NT2/D1 (cell line): ENCODE measurements around the gene NAB1.

ENCODE experiments used
- SUZ12 ChIP-seq: IDR thresholded peaks from 2 replicates; pipeline ENCODE4 v1.6.1; 2011; ENCODE audit not compliant: insufficient read length, insufficient read depth; ENCODE audit errors: extremely low read depth
- YY1 ChIP-seq: IDR thresholded peaks from 2 replicates; pipeline ENCODE4 v1.6.1; 2011; ENCODE audit not compliant: insufficient read length, insufficient read depth
- ZNF274 ChIP-seq: IDR thresholded peaks from 2 replicates; pipeline ENCODE4 v1.6.1; 2011; ENCODE audit warnings: mild to moderate bottlenecking, low read depth, low read length

DNA sequence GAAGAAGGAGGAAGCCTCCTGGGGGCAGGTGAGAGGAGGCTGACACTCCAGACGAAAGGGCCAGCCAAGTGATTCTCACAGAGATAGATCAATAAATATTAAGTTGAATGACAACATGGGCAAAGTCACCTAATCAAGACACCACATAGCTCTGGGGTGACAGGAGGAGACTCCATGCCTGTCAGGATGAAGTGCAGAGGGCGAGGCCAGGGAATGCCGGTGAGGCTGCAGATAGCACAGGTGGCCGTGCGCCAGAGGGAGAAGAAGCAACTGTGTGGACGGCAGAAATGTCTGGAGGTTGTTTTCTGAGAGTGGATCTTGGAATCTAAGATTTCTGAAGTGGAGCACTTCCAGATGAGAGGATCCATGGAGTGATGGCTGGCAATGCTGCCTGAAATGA lies 71.4 kb downstream of the NAB1 start:
- TF ChIP-seq SUZ12 (no peak), ZNF274 (no peak), YY1 (no peak)
